ENCODE measurements around the gene NDUFS7. TPM values are rescaled to one million over a fixed set of nuclear protein-coding genes. Genes with fewer than 3 reads are reported as not detected.
A peak's percentile ranks its signal among the peaks of the same experiment; 100 is the strongest.

NDUFS7 gene
- total and polyA plus RNA-seq, 2 donors (not counting 3 experiments of a cell fraction or from before 2014, with no cell fraction given) = 101 to 224 TPM

DNA sequence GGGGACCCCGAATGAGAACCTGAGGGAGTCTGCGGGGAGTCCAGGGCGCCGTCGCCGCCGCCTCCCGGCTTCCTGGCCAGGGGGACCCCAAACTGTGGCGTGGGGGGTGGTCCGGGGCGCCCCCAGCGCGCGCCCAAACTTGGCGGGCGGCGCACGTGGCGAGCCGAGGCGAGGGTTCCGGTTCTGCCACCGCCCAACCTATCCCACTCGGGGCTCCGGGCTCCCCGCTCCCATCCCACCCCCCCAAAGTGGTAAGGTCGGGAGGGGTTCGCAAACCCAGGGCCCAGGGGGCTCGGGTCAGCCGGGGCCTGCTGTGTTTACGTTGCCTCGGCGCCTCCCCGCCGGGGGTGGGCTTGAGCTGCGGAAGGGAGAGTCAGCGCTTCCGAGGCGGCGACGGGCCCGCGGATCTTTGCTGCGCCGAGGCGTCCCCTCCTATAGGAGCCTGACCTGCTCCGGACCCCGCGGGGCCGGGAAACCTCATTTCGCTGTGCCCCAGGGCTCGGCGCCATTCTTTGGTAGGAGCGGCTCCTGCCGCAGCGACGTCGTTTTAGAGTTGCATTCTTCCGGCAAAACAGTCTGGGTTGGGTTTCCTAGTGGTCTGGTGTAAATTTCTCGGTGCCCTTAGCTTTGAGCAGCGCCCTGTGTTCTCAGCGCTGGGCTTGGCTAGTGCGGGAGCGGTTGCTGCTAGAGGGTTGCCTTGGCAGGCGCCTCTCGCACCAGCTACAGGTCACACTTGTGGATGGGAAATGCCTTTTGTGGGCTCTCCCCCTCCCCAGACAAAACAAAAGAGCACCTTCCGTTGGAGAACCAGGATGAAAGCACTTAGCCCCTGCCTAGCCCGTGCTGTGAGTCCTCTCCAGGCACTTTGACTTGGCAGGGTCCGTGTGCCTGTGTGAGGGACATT lies 24.8 kb downstream of the NDUFS7 start:
- intact Hi-C loops (cut with micrococcal nuclease) = loop anchor here (10.0 kb wide), 1 partner anchor 186 kb away; the partner anchor contains the start of gene MBD3
- peak overlapping the region; percentile 77 for H3K4me2 ChIP-seq (ENCODE audit: insufficient read depth, low read length)
- H4K20me1 ChIP-seq (replicated peaks; ENCODE audit: control insufficient read depth, extremely low read depth, insufficient read depth, low read length) = no peaks in the 10 kb centered on the region
- peak; percentile 89 for FAIRE-seq
- dilution Hi-C loops (cut with MboI; ENCODE audit: extremely low pct_ligation_motif_present, low sequenced_read_pairs) = no loop called here
- peak overlapping the region; percentile 57 to 93 (median 82) for H3K4me3 ChIP-seq (replicated peaks in 1 of 3; ENCODE audit: insufficient read depth in 1 of 3, low read depth in 1 of 3, low read length in 3 of 3)
- H3K9ac ChIP-seq (replicated peaks; ENCODE audit: extremely low read depth, insufficient read depth, low read length) = peak overlapping the region; percentile 98
- no peak overlapping the region for H2AFZ ChIP-seq (ENCODE audit: low read depth, low read length)
- no peaks in the 10 kb centered on the region for H3K9me3 ChIP-seq (replicated peaks; ENCODE audit: control insufficient read depth, insufficient read depth, low read length)
- H3K9me1 ChIP-seq (replicated peaks; ENCODE audit: control insufficient read depth, extremely low read depth, insufficient read depth, low read length) = no peaks in the 10 kb centered on the region
- H3K27ac ChIP-seq (ENCODE audit: insufficient read depth, low read depth, low read length) = peak overlapping the region; percentile 92
- peak; percentile 73 for DNase-seq (ENCODE audit: low read depth, low spot score)
- H3K79me2 ChIP-seq (ENCODE audit: control insufficient read depth, insufficient read depth, low read length) = peaks cover 60% of the 10 kb centered on the region
- peaks cover 0 to 6% of the 10 kb centered on the region in 2 experiments for H3K36me3 ChIP-seq (ENCODE audit: control insufficient read depth in 2 of 2, extremely low read depth in 1 of 2, insufficient read depth in 2 of 2, low read length in 2 of 2)
- CTCF ChIA-PET = interaction anchor here (0.8 kb wide), 1 partner anchor 93 kb away, joined by 3 read pairs; no protein-coding TSS in a partner anchor
- no peaks in the 10 kb centered on the region for H3K27me3 ChIP-seq (ENCODE audit: control insufficient read depth in 2 of 2, insufficient read depth in 2 of 2, low read length in 2 of 2)
- H3K4me1 ChIP-seq (ENCODE audit: control insufficient read depth, extremely low read depth, insufficient read depth, low read length) = peaks cover 26% of the 10 kb centered on the region
- peak; percentile 53 for TF ChIP-seq POLR2AphosphoS5 (IDR thresholded peaks at IDR 0.05; ENCODE audit: insufficient read depth, low read depth, low read length)
- TF ChIP-seq, protein P1, sequence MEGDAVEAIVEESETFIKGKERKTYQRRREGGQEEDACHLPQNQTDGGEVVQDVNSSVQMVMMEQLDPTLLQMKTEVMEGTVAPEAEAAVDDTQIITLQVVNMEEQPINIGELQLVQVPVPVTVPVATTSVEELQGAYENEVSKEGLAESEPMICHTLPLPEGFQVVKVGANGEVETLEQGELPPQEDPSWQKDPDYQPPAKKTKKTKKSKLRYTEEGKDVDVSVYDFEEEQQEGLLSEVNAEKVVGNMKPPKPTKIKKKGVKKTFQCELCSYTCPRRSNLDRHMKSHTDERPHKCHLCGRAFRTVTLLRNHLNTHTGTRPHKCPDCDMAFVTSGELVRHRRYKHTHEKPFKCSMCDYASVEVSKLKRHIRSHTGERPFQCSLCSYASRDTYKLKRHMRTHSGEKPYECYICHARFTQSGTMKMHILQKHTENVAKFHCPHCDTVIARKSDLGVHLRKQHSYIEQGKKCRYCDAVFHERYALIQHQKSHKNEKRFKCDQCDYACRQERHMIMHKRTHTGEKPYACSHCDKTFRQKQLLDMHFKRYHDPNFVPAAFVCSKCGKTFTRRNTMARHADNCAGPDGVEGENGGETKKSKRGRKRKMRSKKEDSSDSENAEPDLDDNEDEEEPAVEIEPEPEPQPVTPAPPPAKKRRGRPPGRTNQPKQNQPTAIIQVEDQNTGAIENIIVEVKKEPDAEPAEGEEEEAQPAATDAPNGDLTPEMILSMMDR (IDR thresholded peaks at IDR 0.05; ENCODE audit: extremely low read depth in 1 of 2, insufficient read depth in 1 of 2, low read depth in 1 of 2, low read length in 2 of 2) = no peak
- TF ChIP-seq POLR2A (IDR thresholded peaks at IDR 0.05; ENCODE audit: low read depth, low read length) = peak; percentile 71
- BruUV-seq (replicated peaks) = TSS peak; percentile 62
- POLR2A ChIA-PET = interaction anchor here (0.7 kb wide), 1 partner anchor 52 kb away, joined by 10 read pairs; no protein-coding TSS in a partner anchor
